SIG-M5 treated with dmso at 0.1 percent for 504 hours (cell line): ENCODE measurements around the gene NUAK2.

Source experiments
- DNase-seq: peaks from one replicate; lab custom pipeline; 2025; ENCODE audit not compliant: unreplicated experiment; lab: John Stamatoyannopoulos, UW

The NUAK2 gene

DNA sequence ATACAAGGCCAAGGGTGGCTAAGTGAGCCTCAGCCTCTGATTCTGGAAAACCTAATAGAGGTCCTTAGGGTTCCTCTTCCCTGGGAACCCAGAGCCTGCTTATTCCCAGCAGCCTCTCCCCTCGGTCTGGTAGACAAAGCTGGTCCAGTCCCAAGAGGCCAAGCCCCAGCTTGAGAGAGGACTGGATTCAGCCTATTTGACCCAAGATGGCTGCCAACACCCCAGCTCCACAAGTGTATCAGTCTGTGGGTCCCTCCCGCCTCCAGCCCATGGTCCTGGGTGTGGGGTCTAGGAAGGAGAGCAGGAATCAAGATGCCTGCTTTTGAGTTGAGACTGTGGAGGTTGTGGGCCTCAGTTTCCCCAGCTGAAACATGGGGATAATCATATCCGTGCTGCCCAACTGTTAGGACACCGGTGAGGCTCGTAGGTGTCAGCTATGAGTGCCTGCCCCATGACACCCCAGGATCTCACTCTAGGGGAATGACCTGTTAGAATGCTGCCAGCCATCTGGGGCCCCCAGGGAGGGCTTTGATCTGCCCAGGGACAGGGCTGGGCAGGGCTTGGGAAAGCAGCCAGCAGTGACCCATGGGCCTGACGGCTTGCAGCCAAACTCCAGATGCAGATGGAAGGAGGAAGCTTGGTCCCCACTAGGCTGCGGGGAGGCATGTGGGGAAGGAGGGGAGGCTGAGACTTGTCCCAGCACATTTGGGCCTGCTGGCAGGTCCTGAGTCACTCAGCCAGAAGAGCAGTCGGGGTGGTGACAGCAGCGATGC lies 45.4 kb downstream of the NUAK2 start:
- DNase-seq, result no peak

- no peak for DNase-seq
Observed at GRCh38 chr1:205275133-205275532, 46.4 kb downstream of the NUAK2 start.

DNA sequence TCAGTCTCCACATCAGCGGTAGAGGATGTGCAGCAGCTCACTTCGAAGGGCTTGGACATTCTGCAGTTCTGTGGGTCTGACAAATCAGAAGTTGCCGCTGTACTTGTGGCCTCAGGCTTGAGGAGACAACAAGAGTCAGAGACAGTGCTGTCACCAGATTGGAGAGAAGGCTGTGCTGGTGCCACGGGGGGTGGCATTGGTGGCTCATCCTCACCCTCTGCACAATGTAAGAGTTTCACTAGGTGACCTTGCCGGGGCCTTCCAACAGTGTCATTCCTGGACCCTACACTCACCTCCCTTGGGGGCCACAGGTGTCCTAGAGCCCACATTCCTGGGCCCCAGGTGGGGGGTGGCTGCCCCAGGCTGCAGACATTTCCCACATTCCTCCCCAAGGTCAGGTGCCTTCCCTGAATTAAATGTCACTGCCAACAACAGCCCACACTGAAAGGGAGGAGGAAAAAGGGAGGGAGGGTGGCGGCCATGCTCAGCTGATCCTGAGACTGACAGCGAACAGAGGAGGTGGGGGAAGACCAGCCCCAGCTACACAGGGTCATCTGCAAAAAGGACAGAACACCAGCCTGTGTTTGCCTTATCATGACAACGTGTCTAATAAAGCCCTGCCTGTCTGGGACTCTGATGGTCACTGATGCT lies 47.4 kb downstream of the NUAK2 start:
- no peak for DNase-seq

DNA sequence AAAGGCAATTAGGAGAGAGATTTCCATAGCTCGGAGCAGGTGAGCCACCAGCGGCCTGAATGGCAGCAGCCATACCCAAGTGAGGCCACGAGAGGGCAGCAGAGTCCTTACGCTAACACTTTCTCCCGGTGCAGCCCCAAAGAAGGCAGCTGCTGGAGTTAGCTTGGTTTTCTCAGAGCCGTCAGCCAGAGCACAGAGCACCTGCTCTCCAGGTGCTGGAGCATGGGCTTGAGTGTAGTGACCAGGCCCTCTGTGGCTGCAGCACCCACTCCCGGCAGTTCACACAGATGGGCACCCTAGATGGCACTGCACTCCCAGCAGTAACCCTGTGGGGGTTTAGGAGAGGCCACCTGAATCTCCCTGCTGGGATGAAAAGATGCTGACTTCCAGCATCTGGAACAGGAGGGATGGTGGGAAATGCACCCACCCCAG lies 48.0 kb downstream of the NUAK2 start:
- DNase-seq, result peak; percentile 89

- no peak for DNase-seq
Observed at GRCh38 chr1:205272536-205272935, 49.0 kb downstream of the NUAK2 start.

DNA sequence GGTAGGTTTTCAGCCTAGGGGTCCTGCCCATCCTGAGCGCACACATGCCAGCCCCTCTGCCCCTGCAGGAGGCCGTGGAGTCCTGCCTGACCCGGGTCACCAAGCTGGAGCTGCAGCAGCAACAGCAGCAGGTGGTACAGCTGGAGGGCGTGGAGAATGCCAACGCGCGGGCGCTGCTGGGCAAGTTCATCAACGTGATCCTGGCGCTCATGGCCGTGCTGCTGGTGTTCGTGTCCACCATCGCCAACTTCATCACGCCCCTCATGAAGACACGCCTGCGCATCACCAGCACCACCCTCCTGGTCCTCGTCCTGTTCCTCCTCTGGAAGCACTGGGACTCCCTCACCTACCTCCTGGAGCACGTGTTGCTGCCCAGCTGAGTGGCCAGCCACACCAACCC lies 49.8 kb downstream of the NUAK2 start:
- DNase-seq, result no peak

GRCh38 chr1:205271277-205271676 lies 50.3 kb downstream of the NUAK2 start:
- DNase-seq, result no peak

GRCh38 chr1:205270764-205271163 lies 50.8 kb downstream of the NUAK2 start:
- no peak for DNase-seq

DNA sequence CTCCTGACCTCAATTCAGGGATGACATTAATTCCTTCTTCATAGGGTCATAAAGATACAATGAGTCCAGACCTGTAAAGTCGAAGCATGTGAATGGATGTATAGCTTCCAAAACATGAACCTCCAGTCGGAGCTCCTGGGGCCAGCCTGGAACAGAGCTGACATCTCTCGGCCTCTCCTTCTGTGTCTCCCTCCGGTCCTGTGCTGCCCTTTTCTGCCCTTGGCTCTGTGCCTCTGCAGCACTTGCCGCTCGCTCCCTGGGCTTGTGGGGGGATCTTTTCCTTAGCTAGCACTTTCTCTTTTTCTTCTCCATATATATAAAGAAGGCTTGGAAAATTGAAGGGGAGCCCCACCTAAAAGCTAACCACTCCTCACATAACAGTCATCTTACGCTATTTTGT lies 51.3 kb downstream of the NUAK2 start:
- DNase-seq, result no peak

- DNase-seq, result no peak
Observed at GRCh38 chr1:205269711-205270110, 51.8 kb downstream of the NUAK2 start.

DNA sequence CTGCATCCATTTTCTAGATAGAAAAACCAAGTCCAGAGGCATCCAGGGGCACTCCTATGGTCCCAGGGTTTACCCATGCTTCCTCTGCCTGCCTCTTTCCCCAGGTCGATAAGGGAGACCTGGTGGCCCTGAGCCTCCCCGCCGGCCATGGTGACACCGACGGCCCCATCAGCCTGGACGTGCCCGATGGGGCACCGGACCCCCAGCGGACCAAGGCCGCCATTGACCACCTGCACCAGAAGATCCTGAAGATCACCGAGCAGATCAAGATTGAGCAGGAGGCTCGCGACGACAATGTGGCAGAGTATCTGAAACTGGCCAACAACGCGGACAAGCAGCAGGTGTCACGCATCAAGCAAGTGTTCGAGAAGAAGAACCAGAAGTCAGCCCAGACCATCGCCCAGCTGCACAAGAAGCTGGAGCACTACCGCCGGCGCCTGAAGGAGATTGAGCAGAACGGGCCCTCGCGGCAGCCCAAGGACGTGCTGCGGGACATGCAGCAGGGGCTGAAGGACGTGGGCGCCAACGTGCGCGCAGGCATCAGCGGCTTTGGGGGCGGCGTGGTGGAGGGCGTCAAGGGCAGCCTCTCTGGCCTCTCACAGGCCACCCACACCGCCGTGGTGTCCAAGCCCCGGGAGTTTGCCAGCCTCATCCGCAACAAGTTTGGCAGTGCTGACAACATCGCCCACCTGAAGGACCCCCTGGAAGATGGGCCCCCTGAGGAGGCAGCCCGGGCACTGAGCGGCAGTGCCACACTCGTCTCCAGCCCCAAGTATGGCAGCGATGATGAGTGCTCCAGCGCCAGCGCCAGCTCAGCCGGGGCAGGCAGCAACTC lies 52.5 kb downstream of the NUAK2 start:
- DNase-seq, result no peak

DNA sequence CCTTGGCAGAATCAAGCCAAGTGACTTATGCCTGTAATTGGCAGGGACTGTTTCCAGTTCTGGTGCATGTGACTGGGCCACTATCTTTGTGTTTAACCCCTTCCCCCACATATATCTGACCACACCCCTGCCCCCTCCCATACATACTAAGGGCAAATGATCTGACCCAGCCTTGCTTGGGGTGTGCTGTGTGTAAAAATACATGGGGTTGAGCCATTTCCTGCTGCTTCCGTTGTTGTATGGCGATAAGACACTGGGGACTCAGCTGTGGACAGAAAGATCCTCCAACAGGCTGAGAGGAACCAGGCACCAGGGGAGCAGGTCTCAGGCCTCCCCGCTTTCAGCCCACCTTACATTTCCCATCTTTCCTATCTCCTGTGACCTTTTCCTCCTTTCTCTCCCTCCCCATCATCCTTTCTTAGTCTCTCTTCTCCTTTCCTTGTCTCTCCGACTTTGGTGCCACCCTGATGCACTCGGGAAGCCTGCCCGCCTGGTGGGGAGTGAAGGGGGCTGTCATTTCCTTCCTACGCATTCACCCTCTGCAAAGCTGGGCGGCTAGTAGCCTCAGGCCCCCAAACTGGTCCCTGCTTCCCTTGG lies 54.1 kb downstream of the NUAK2 start:
- DNase-seq, result no peak

GRCh38 chr1:205266611-205267305 lies 54.8 kb downstream of the NUAK2 start:
- no peak for DNase-seq

- DNase-seq, result no peak
Observed at GRCh38 chr1:205263580-205264190, 57.9 kb downstream of the NUAK2 start.

- DNase-seq, result no peak
Observed at GRCh38 chr1:205262731-205263171, 58.8 kb downstream of the NUAK2 start.

DNA sequence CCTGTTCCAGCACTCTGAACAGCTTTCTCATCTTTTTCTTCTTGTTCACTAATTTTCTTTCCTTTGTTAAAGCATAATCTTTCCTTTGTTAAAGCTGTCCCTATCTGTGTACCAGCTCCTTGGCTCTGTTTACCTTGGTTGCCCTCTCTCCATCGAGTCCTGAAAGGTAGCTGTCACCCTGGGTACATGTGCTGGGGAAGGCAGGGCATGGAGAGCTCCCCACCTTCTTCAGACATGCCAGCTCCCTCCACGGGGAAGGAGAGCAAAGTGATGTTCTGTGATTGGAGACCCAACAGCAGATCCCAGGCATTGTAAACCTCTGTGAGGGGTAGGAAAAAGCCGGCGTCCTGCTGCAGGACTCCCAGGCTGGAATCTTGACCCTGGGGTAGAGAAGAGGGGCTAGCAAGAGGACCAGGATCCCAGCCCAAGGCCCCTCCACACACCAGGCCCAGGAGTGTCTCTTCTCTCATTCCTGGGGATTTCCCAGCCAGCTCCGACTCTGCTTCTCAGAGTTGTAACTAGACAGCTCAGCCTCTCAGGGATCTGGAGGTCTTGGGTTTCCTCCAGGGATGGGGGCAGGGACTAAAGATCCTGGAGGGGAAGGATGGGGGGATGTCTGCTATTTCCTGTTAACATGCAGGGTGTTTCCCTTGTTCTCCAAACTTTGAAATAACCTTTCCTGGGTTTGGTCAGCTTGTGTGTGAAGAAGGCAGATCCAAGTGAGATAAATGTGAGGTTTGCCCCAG lies 59.4 kb downstream of the NUAK2 start:
- no peak for DNase-seq

DNA sequence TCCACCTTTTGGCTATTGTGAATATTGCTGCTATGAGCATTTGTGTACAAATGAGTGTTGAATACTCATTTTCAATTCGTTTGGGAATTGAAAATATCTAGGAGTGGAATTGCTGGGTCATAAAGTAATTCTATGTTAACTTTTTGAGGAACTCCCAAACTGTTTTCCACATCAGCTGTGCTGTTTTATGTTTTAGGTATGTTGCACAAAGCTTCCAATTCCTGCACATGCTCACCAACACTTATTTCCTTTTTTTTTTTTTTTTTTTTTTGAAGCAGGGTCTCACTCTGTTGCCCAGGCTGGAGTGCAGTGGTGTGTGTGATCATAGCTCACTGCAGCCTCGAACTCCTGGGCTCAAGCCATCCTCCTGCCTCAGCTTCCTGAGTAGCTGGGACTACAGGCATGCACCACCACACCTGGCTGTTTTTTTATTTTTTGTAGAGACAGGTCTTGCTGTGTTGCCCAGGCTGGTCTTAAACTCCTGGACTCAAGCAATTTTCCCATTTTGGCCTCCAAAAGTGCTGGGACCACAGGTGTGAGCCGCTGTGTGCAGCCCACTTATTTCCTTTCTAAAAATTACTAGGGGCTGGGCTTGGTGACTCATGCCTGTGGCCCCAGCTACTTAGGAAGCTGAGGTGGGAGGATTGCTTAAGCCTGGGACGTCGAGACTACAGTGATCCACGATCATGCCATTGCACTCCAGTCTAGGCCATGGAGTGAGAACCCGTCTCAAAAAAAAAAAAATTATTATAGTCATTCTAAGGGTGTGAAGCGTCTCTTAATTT lies 60.4 kb downstream of the NUAK2 start:
- DNase-seq, result peak; percentile 59

GRCh38 chr1:205259998-205260397 lies 61.5 kb downstream of the NUAK2 start:
- DNase-seq, result no peak

DNA sequence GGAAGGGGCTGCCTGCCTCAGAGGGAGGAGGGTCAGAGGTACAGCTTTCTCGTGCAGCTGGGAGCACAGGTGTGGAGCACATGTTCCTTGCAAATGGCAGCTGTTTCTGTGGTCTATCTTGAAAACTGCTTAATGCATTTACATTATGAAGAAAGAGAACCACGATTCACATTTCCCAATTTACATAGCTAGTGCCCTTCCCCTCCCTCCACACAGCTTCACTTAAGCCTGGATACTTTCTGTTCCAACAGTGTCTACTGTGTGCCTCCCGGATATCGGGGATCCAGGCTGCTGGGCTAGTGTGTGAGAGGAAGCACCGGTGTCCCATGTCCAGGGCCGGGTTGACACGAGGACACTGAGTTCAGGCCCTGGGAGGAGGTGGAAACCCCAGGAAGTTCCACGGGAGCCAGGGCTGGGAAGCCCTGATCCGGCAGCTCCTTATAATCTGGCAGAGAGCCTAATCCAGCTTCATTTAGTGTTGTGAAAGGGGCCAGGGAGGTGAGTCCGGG lies 62.2 kb downstream of the NUAK2 start:
- DNase-seq, result no peak
